ENCODE data around the gene ST6GALNAC3.
"Not testable (repeated sequence)": the region's sequence is repeated elsewhere in the genome, so short reads cannot be mapped to it uniquely, and the experiment has no call there.

ST6GALNAC3 gene

DNA sequence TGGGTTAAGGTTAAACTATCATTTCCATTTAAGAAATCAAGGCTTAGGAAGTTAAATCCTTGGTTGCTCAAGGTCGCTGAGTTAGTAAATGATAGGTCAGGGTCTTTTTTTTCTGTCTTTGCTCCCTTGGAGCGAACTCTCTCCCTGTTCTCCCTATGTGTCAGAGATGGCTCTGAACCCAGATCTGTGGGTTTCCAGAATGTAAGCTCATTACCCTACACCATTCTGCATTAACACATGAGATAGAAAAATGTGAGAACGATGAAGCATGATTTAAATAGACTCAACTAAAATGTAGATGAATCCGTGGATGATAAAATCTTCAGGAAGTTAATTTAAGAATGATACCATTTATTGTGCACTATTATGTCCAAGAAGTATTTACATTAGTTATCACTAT is 25.0 kb upstream of the ST6GALNAC3 start:
- no peak for TF ChIP-seq FOXA1 (IDR thresholded peaks at IDR 0.05)
- no peak for TF ChIP-seq LEF1 (IDR thresholded peaks at IDR 0.05; ENCODE audit: borderline replicate concordance)
- TF ChIP-seq SP1 (IDR thresholded peaks at IDR 0.05), result no peak
- TF ChIP-seq L3MBTL2 (conservative IDR thresholded peaks at IDR 0.05), result no peak
- TF ChIP-seq SUZ12 (IDR thresholded peaks at IDR 0.05), result no peak
- TF ChIP-seq CTBP1 (IDR thresholded peaks at IDR 0.05; ENCODE audit: borderline replicate concordance), result no peak
- TF ChIP-seq NFRKB (IDR thresholded peaks at IDR 0.05), result no peak

DNA sequence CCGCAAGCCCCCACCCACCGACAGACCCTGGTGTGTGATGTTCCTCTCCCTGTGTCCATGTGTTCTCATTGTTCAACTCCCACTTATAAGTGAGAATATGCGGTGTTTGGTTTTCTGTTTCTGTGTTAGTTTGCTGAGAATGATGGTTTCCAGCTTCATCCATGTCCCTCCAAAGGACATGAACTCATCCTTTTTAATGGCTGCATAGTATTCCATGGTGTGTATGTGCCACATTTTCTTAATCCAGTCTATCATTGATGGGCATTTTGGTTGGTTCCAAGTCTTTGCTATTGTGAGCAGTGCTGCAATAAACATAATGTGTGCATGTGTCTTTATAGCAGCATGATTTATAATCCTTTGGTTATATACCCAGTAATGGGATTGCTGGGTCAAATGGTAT is 24.5 kb upstream of the ST6GALNAC3 start:
- CTCF ChIA-PET, POLR2A ChIA-PET: not testable (repeated sequence)

More for the DNA sequence above, 25.0 kb upstream of the ST6GALNAC3 start:
- no peak for DNase-seq (ENCODE audit: extremely low spot score)
- ChIA-PET POLR2A (no interaction called here), CTCF (no interaction called here)

DNA sequence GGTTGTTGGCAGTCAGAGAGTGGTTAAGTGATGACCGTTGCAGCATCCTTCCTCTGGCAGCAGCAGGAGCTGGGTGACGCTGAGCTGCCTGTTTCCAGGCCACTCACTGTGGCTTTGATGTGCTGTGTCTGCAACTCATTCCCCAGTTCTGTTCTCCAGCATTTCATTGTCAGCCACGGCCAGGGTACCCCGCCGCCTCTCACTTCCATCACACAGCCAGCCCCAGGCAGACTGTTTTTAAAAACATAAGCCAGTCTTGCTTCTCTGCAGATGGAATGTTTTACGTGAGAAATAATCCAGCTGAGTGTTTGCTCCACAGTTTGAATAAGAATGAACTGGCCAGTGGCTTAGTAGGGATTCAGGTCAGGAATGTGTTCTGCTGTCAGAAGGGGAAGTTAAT is 21.5 kb upstream of the ST6GALNAC3 start:
- no peak for DNase-seq (ENCODE audit: extremely low spot score)
- TF ChIP-seq LEF1 (IDR thresholded peaks at IDR 0.05; ENCODE audit: borderline replicate concordance) (no peak), PKNOX1 (IDR thresholded peaks at IDR 0.05) (no peak)
- ChIA-PET POLR2A (interaction anchor here (0.7 to 0.8 kb wide), 2 partner anchors 8 to 22 kb away, joined by 3 read pairs; no protein-coding TSS in a partner anchor), CTCF (no interaction called here)

More for the DNA sequence above, 24.5 kb upstream of the ST6GALNAC3 start:
- DNase-seq (ENCODE audit: extremely low spot score), result not testable (repeated sequence)

GRCh38 chr1:76054359-76054758 is 20.2 kb upstream of the ST6GALNAC3 start:
- CTCF ChIA-PET, result no interaction called here
- POLR2A ChIA-PET, result no interaction called here
- no peak for TF ChIP-seq FOXA1 (IDR thresholded peaks at IDR 0.05)
- no peak for DNase-seq (ENCODE audit: extremely low spot score)

DNA sequence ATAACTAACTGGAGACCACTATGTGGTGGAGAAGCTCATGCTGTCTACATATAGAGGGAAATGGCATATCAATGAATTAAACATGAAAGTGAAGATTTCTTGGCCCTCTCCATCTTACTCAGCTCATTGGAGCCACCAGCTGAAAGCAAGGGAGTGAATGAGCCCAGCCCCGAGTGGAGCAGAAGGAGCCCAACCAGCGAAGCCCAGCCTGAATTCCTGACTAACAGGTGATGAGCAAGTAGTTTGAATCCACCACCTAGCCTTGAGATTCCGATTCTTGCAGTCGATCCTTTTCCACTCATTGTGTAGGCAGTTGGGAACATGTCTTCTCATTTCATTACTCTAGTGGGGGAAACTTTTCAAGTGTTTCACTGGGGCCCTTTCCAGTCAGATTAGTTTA is 18.6 kb upstream of the ST6GALNAC3 start:
- DNase-seq (ENCODE audit: extremely low spot score), result no peak
- no peak for TF ChIP-seq FOXK2 (IDR thresholded peaks at IDR 0.05)
- no peak for TF ChIP-seq FOXA1 (IDR thresholded peaks at IDR 0.05)
- TF ChIP-seq HDGF (IDR thresholded peaks at IDR 0.05; ENCODE audit: borderline replicate concordance), result no peak
- TF ChIP-seq SUZ12 (IDR thresholded peaks at IDR 0.05), result no peak
- no peak for TF ChIP-seq CTBP1 (IDR thresholded peaks at IDR 0.05; ENCODE audit: borderline replicate concordance)
- no peak for TF ChIP-seq FOXM1 (IDR thresholded peaks at IDR 0.05; ENCODE audit: borderline replicate concordance)
- no peak for TF ChIP-seq L3MBTL2 (conservative IDR thresholded peaks at IDR 0.05)
- POLR2A ChIA-PET, result no interaction called here
- CTCF ChIA-PET, result no interaction called here

- no peak for TF ChIP-seq SP1 (IDR thresholded peaks at IDR 0.05)
- TF ChIP-seq PKNOX1 (IDR thresholded peaks at IDR 0.05), result peak; percentile 24; the same call in 1 of the 2 replicates
- no peak for TF ChIP-seq CTBP1 (IDR thresholded peaks at IDR 0.05; ENCODE audit: borderline replicate concordance)
- no peak for TF ChIP-seq LEF1 (IDR thresholded peaks at IDR 0.05; ENCODE audit: borderline replicate concordance)
- no peak for TF ChIP-seq FOXA1 (IDR thresholded peaks at IDR 0.05)
- TF ChIP-seq L3MBTL2 (conservative IDR thresholded peaks at IDR 0.05), result no peak
- no peak for TF ChIP-seq HDGF (IDR thresholded peaks at IDR 0.05; ENCODE audit: borderline replicate concordance)
- DNase-seq (ENCODE audit: extremely low spot score), result no peak
- ChIA-PET POLR2A (no interaction called here), CTCF (interaction anchor here (0.6 to 1.0 kb wide), 2 partner anchors 20 to 30 kb away, joined by 3 read pairs; no protein-coding TSS in a partner anchor)
Observed at GRCh38 chr1:76059451-76059850, 15.1 kb upstream of the ST6GALNAC3 start.

- ChIA-PET CTCF (interaction anchor here (0.6 kb wide), 1 partner anchor 674 kb away, joined by 3 read pairs; no protein-coding TSS in a partner anchor), POLR2A (no interaction called here)
- DNase-seq (ENCODE audit: extremely low spot score), result no peak
- TF ChIP-seq CTBP1 (IDR thresholded peaks at IDR 0.05; ENCODE audit: borderline replicate concordance), result no peak
- no peak for TF ChIP-seq TARDBP (IDR thresholded peaks at IDR 0.05)
- TF ChIP-seq SUZ12 (IDR thresholded peaks at IDR 0.05), result no peak
- TF ChIP-seq FOXM1 (IDR thresholded peaks at IDR 0.05; ENCODE audit: borderline replicate concordance), result no peak
- no peak for TF ChIP-seq SP1 (IDR thresholded peaks at IDR 0.05)
- TF ChIP-seq FOXK2 (IDR thresholded peaks at IDR 0.05), result no peak
- no peak for TF ChIP-seq L3MBTL2 (conservative IDR thresholded peaks at IDR 0.05)
Observed at GRCh38 chr1:76065270-76065669, 9.3 kb upstream of the ST6GALNAC3 start.

GRCh38 chr1:76066394-76066793 is 8.2 kb upstream of the ST6GALNAC3 start:
- no peak for DNase-seq (ENCODE audit: extremely low spot score)
- TF ChIP-seq SP1 (IDR thresholded peaks at IDR 0.05), result no peak
- no peak for TF ChIP-seq CTBP1 (IDR thresholded peaks at IDR 0.05; ENCODE audit: borderline replicate concordance)
- TF ChIP-seq ZNF384 (IDR thresholded peaks at IDR 0.05), result no peak
- no peak for TF ChIP-seq BHLHE40 (IDR thresholded peaks at IDR 0.05; ENCODE audit: borderline replicate concordance)
- no peak for TF ChIP-seq FOXM1 (IDR thresholded peaks at IDR 0.05; ENCODE audit: borderline replicate concordance)
- no peak for TF ChIP-seq FOXA1 (IDR thresholded peaks at IDR 0.05)
- TF ChIP-seq FOXK2 (IDR thresholded peaks at IDR 0.05), result no peak
- no peak for TF ChIP-seq NFRKB (IDR thresholded peaks at IDR 0.05)
- TF ChIP-seq SUZ12 (IDR thresholded peaks at IDR 0.05), result no peak
- no peak for TF ChIP-seq TARDBP (IDR thresholded peaks at IDR 0.05)
- no peak for TF ChIP-seq LEF1 (IDR thresholded peaks at IDR 0.05; ENCODE audit: borderline replicate concordance)
- TF ChIP-seq HDGF (IDR thresholded peaks at IDR 0.05; ENCODE audit: borderline replicate concordance), result no peak
- TF ChIP-seq PKNOX1 (IDR thresholded peaks at IDR 0.05), result no peak
- no peak for TF ChIP-seq ARNT (IDR thresholded peaks at IDR 0.05)
- no peak for TF ChIP-seq ELF4 (IDR thresholded peaks at IDR 0.05)
- TF ChIP-seq L3MBTL2 (conservative IDR thresholded peaks at IDR 0.05), result no peak
- CTCF ChIA-PET, result no interaction called here
- POLR2A ChIA-PET, result no interaction called here

Data from HEK293T (cell line).